Breast epithelium (tissue), 3 donors: Measurements from ENCODE around the gene LRAT.

Experiments
- POLR2A ChIP-seq: fragments of 450-650 bp; IDR thresholded peaks from one replicate; pipeline ENCODE4 v1.6.1; 2016; ENCODE audit warnings: antibody characterized with exemption, mild to moderate bottlenecking, moderate library complexity
- TF ChIP-seq, protein P1 (sequence below), 3 donors: fragments of 450-650 bp; IDR thresholded peaks; one replicate each; pipeline ENCODE4 v1.5.1; 2016 to 2017; ENCODE audit warnings: antibody characterized with exemption in 3 of 3, mild to moderate bottlenecking in 3 of 3, moderate library complexity in 3 of 3

GRCh38 chr4:154731756-154732155, 12.0 kb upstream of the LRAT start:
- TF ChIP-seq, protein P1, sequence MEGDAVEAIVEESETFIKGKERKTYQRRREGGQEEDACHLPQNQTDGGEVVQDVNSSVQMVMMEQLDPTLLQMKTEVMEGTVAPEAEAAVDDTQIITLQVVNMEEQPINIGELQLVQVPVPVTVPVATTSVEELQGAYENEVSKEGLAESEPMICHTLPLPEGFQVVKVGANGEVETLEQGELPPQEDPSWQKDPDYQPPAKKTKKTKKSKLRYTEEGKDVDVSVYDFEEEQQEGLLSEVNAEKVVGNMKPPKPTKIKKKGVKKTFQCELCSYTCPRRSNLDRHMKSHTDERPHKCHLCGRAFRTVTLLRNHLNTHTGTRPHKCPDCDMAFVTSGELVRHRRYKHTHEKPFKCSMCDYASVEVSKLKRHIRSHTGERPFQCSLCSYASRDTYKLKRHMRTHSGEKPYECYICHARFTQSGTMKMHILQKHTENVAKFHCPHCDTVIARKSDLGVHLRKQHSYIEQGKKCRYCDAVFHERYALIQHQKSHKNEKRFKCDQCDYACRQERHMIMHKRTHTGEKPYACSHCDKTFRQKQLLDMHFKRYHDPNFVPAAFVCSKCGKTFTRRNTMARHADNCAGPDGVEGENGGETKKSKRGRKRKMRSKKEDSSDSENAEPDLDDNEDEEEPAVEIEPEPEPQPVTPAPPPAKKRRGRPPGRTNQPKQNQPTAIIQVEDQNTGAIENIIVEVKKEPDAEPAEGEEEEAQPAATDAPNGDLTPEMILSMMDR (IDR thresholded peaks at IDR 0.05), result no peak
- no peak for TF ChIP-seq POLR2A
